HG03521 (cell line): ENCODE data around the gene FLOT1.

Source experiments
- ATAC-seq: cut with Tn5 transposase; IDR thresholded peaks from one replicate; pipeline ENCODE4 v1.9.1; 2021; ENCODE audit warnings: mild to moderate bottlenecking, moderate library complexity; ENCODE audit not compliant: unreplicated experiment

The FLOT1 gene

GRCh38 chr6:30705620-30706019, 36.9 kb downstream of the FLOT1 start:
- ATAC-seq, result no peak

DNA sequence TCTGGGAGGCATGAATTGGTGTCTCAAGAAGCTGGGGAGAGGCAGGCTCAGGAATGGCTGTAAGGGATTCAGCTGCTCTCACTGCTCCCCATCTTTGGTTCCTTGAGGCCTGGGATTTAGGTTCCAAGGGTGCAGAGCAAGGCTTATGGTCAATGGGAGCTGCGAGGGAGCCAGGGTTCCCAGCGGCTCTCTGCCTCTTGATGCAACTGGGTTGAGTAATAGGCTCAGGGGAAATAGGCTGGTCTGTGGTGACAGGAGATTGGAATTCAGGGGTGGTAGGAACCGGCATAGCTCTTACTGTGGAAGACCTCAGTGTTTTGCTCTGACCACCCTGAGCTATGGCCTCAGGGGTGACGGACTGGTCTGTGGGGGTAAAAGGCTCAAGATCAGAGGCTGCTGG, 38.7 kb downstream of the FLOT1 start:
- ATAC-seq, result no peak

- no peak for ATAC-seq
Observed at GRCh38 chr6:30703011-30703410, 39.5 kb downstream of the FLOT1 start.

GRCh38 chr6:30700340-30700739, 42.1 kb downstream of the FLOT1 start:
- no peak for ATAC-seq

DNA sequence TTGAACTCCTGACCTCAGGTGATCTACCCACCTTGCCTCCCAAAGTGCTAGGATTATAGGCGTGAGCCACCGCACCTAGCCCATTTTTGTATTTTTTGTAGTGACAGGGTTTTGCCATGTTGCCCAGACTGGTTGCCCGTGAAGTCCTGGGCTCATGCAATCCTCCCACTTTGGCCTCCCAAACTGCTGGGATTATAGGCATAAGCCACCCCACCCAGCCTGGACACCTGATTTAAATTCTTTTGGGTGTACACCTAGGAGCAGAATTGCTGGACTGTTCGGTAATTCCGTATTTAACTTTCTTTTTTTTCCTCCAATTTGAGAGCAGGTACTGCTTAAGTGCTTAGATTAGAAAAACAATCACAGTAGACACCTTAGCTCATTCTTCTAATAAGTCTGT, 46.1 kb downstream of the FLOT1 start:
- ATAC-seq, result no peak

GRCh38 chr6:30691208-30691847, 51.2 kb downstream of the FLOT1 start:
- no peak for ATAC-seq

- peak; percentile 31 for ATAC-seq
Observed at GRCh38 chr6:30690403-30691207, 51.9 kb downstream of the FLOT1 start, which contains the start of gene NRM. Gene NRM (minus strand): TSS chr6:30690984. CDS start chr6:30690974, 10 bp downstream.

GRCh38 chr6:30689985-30690384, 52.5 kb downstream of the FLOT1 start:
- ATAC-seq, result no peak

DNA sequence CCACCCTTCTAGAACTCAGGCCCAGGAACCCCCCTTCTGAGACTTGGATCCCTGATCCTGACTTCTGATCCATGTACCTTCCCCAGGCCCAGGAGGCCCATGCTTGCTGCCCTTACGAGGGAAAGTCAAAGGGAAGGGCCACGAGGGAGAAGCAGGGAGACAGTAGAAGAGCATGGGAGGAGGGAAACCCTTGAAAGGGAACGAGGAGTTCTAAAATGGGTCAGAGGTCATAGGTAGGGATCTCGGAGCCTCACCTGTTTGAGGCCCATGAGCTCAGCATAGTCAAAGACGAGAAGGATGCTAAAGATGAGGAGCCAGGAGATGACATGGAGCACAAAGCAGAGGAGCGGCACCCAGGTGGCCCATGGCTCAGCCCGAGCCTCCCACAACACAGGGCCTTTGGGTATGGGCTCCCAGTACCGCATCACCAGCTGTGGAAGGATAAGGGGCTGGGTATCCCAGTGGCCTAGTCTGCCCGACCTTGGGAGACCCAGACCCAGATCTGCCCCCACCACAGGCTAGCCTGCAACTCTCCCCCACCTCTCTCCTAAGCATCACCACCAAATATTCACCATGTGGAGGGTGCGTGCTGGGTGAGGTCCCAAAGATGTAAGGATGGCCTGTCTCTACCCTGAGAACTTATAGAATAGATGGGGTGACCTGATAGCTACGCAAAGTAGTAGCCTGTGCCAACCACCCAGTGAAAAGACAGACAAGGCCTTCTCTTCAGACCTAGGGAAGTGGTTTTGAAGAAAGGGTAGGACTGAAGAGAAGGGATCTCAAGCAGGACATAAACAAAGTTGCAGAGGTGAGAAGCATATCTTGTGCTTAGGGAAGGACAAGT, 53.2 kb downstream of the FLOT1 start:
- no peak for ATAC-seq

DNA sequence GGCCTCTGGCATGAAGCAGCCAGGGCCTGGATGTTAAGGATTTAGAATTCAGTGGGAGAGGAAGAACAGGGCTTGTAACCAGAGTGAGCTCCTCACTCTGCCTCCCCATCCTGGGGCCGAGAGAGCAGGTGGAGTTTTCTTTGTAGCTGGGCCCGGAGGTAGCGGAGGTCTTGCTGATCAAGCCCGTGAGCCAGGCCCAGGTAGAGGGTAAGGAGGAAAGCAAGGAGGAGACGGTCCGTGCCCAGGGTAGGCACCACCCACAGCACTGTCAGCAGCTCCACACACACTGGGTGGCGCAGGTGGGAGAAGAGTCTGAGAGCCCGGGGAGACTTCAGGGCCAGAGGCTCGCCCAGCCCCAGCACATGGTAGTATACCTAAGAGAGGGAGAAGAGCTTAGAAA, 53.9 kb downstream of the FLOT1 start:
- no peak for ATAC-seq

DNA sequence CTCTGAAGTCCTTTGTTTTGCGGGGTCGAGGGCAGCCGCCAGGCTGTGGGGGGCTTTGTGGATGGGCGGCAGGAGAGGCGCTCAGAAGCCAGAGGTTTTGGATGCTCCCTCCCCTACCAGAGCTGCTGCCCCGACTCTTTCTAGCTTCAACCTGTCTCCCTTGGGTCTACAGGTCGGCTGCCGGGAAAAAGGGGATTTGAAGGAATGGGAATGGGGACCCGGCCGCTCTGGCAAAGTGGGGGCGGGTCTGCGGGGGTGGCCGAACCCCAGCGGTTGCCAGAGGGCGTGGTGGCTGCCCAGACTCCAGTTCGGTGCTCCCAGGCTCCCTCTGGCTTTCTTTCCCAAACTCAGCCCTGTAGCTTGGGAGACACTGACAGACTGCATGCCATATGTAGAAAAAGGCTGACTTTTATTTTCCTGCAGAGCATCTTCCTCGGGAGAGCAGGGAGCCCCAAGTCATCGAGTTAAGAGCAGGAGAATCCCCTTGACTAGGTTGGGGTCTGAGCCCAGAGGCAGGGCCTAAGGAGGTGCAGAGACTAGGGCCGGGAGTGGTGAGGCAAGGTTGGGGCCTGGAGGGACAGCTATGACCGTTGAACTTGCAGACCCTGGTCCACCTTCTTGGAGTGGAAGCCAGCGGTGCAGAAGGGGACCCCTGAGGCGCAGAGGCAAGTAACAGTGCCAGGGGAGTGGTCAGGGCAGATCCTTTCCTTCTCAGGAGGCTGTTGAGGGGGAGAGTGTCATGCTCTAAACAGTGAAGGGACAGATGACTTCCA, 54.6 kb downstream of the FLOT1 start:
- ATAC-seq, result no peak

DNA sequence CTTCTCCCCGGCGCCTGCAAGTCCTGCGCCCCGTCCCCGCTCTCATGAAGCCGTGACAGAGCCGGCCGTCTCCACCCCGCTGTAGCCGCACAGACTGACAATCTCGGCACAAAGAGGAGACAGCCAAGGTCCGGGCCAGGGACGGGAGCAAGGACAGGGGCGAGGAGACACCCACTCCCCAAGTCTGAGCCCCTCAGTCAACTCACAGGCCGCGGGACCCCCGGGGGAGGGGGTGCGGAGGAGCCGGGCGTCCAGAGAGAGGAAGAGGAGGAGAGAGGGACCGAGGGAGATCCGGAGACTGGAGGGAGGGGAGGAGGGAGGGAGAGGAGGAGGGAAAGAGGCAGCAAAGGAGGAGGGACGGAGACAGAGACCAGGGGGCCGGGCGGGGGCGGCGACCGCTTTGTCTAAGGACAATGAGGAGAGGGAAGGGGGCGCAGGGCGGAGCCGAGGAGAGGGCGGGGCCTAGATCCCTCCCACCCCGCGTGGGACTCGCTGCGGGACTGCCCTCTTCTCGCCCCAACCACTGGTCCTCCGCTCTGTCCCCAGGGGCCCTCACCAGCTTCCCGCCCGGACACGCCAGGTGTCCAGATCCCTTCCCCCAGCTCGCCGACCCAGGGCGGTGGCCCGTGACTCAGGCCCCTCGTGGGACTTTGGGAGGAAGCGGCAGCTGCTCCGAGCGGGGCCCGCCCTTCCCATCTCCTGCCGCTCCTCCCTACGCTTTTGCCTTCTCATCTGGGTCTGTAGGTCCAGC, 55.4 kb downstream of the FLOT1 start:
- ATAC-seq, result peak; percentile 46

- no peak for ATAC-seq
Observed at GRCh38 chr6:30686009-30686907, 56.2 kb downstream of the FLOT1 start, which contains the start of gene PPP1R18. Gene PPP1R18 (minus strand): TSS chr6:30686645. CDS start chr6:30686018, 627 bp downstream.

GRCh38 chr6:30685157-30686008, 57.1 kb downstream of the FLOT1 start:
- ATAC-seq, result no peak

GRCh38 chr6:30684386-30685156, 57.9 kb downstream of the FLOT1 start:
- no peak for ATAC-seq

DNA sequence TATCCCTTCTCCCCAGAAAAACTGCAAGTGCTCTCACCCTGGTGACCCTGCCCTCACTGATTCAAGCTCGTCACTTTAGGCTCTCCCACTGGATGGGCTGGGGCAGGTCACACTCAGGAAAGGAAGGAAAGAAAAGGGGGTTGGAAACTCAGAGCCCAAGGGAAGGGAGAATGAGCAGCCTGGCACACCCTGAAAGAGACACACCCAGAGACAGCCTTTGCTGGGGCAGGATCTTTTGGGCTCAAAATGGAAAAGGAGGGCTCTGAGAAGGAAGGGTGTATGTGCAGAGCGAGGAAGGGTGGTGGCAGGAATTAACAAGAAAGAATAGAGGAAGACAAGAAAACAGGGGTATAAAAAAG, 58.5 kb downstream of the FLOT1 start:
- no peak for ATAC-seq
